Caco-2 (cell line): Measurements from ENCODE around the gene LRRC74B. TPM values are rescaled to one million over a fixed set of nuclear protein-coding genes. Genes with fewer than 3 reads are reported as not detected.
"Not testable (repeated sequence)": the region's sequence is repeated elsewhere in the genome, so short reads cannot be mapped to it uniquely, and the experiment has no call there.

Experiments
- BruUV-seq: library from RNA; stranded (reverse); fragments of 400-500 nt; replicated peaks from 2 replicates; lab custom pipeline; 2021; lab: Mats Ljungman, UMichigan
- CTCF ChIA-PET: fragments of 300-600 bp; sonication (Branson Sonifier 250); formaldehyde crosslinking; loops from one replicate; lab custom pipeline; 2022; ENCODE audit warnings: antibody characterized with exemption; lab: Charles Lee
- POLR2A ChIA-PET: fragments of 300-600 bp; sonication (Branson Sonifier 250); formaldehyde crosslinking; loops from one replicate; lab custom pipeline; 2022; ENCODE audit warnings: antibody characterized with exemption; lab: Charles Lee
- DNase-seq, 2 experiments: peaks; one replicate each; pipeline versions ENCODE4 v3.0.0 to v3.0.0-alpha.2; 2020 to 2022
- H3K27me3 ChIP-seq: replicated peaks from 2 replicates; pipeline ENCODE4 v1.6.0; 2011; ENCODE audit warnings: low read length; ENCODE audit not compliant: control insufficient read depth, insufficient read depth
- H3K36me3 ChIP-seq: 2 replicates; pipeline ENCODE4 v1.5.1; 2011; ENCODE audit warnings: low read length; ENCODE audit not compliant: control insufficient read depth, insufficient read depth
- H3K4me1 ChIP-seq: fragments of 250-450 bp; sonication (Bioruptor Pico); 2 replicates; pipeline ENCODE4 v1.5.1; 2020; ENCODE audit warnings: mild to moderate bottlenecking
- H3K4me3 ChIP-seq: 2 replicates; pipeline ENCODE4 v1.5.1; 2011; ENCODE audit warnings: low read depth, mild to moderate bottlenecking, control low read depth, low read length
- H3K9me3 ChIP-seq: fragments of 250-450 bp; sonication (Bioruptor Pico); 2 replicates; pipeline ENCODE4 v1.5.1; 2020; ENCODE audit warnings: mild to moderate bottlenecking, moderate library complexity
- H3K27ac Mint-ChIP-seq: one replicate; pipeline ENCODE4 v1.8.0; 2022; ENCODE audit warnings: mixed read lengths; ENCODE audit not compliant: unreplicated experiment
- H3K27me3 Mint-ChIP-seq: one replicate; pipeline ENCODE4 v1.8.0; 2022; ENCODE audit warnings: mixed read lengths; ENCODE audit not compliant: insufficient read depth, unreplicated experiment
- H3K36me3 Mint-ChIP-seq: one replicate; pipeline ENCODE4 v1.8.0; 2022; ENCODE audit warnings: mild to moderate bottlenecking, mixed read lengths; ENCODE audit not compliant: insufficient read depth, unreplicated experiment
- H3K4me1 Mint-ChIP-seq: one replicate; pipeline ENCODE4 v1.8.0; 2022; ENCODE audit warnings: low read depth, mixed read lengths; ENCODE audit not compliant: unreplicated experiment
- H3K4me3 Mint-ChIP-seq: one replicate; pipeline ENCODE4 v1.8.0; 2022; ENCODE audit warnings: mild to moderate bottlenecking, moderate library complexity, mixed read lengths; ENCODE audit not compliant: unreplicated experiment
- H3K9me3 Mint-ChIP-seq: one replicate; pipeline ENCODE4 v1.8.0; 2022; ENCODE audit warnings: mixed read lengths; ENCODE audit not compliant: unreplicated experiment
- intact Hi-C: fragments of 100-400 bp; cut with micrococcal nuclease; formaldehyde crosslinking; loops from one replicate; pipeline ENCODE4 v1.10.0; 2022; ENCODE audit not compliant: unreplicated experiment
- total RNA-seq: library from RNA; stranded (reverse); gene quantifications from 2 replicates; pipeline ENCODE4 v1.2.3, GENCODE V29; 2022
- TF ChIP-seq, protein P1 (sequence below), 2 experiments: fragments of 200-600 bp in 1 of 2; IDR thresholded peaks; 1 replicate in 1 of 2; 2 replicates in 1 of 2; pipeline versions ENCODE4 v1.5.1 to v1.8.0; 2011 to 2022; ENCODE audit warnings: antibody characterized with exemption in 1 of 2, control low read depth in 1 of 2, inconsistent platforms in 1 of 2, low read depth in 1 of 2, low read length in 1 of 2, mild to moderate bottlenecking in 1 of 2, moderate library complexity in 1 of 2; ENCODE audit not compliant: insufficient read depth in 1 of 2, severe bottlenecking in 1 of 2, unreplicated experiment in 1 of 2

LRRC74B gene
- total RNA-seq, 1 experiment from 2014 or later, result not detected

DNA sequence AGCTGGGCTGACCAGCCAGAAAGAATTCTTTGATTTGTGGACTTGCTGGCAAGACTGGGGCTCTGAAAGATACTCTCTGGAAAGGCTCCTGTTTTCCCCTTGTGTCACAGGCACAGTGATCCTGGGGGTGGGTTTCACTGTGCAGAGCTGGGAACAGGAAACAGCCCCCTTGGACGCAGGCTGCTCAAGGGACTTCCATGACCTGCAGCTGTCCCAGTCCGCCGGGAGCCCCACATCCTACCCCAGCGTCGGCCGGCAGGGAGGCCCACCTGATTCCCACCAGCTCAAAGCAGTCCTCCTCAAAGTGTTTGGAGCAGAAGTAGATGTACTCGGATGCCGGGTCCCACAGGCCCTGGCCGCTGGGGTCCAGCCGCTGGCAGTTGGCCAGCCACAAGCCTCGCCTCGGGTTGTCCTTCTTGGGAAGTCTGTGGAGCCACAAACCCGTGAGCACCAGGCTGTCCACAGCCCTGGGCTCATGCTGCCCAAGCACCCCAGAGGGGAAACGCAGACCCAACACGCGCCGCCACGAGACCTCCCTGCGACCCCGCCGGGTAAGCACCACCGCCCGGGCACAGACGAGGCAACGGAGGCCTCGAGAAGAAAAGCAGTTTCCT lies 44.7 kb upstream of the LRRC74B start:
- no peaks in the 10 kb centered on the region; the same call in 1 of the 2 replicates for H3K36me3 ChIP-seq
- TF ChIP-seq, protein P1, sequence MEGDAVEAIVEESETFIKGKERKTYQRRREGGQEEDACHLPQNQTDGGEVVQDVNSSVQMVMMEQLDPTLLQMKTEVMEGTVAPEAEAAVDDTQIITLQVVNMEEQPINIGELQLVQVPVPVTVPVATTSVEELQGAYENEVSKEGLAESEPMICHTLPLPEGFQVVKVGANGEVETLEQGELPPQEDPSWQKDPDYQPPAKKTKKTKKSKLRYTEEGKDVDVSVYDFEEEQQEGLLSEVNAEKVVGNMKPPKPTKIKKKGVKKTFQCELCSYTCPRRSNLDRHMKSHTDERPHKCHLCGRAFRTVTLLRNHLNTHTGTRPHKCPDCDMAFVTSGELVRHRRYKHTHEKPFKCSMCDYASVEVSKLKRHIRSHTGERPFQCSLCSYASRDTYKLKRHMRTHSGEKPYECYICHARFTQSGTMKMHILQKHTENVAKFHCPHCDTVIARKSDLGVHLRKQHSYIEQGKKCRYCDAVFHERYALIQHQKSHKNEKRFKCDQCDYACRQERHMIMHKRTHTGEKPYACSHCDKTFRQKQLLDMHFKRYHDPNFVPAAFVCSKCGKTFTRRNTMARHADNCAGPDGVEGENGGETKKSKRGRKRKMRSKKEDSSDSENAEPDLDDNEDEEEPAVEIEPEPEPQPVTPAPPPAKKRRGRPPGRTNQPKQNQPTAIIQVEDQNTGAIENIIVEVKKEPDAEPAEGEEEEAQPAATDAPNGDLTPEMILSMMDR (IDR thresholded peaks at IDR 0.05; ENCODE audit: insufficient read depth in 1 of 2, low read depth in 1 of 2, low read length in 1 of 2, severe bottlenecking in 1 of 2, unreplicated experiment in 1 of 2), result no peak
- H3K4me1 ChIP-seq, result peaks cover 9% of the 10 kb centered on the region
- Mint-ChIP-seq H3K4me3 (peak overlapping the region; percentile 98), H3K27ac (peak overlapping the region; percentile 98), H3K27me3 (no peaks in the 10 kb centered on the region), H3K9me3 (no peaks in the 10 kb centered on the region), H3K36me3 (peaks cover 46% of the 10 kb centered on the region), H3K4me1 (peaks cover 10% of the 10 kb centered on the region)
- H3K27me3 ChIP-seq, result no peaks in the 10 kb centered on the region
- ChIA-PET CTCF (interaction anchor here (1.6 kb wide), 1 partner anchor 19 kb away, joined by 3 read pairs; the partner anchor contains the start of gene LZTR1), POLR2A (no interaction called here)
- DNase-seq, result peak in 1 of 2 experiments; percentile 28
- no peaks in the 10 kb centered on the region for H3K9me3 ChIP-seq
- intact Hi-C loops, result loop anchor here (2.0 kb wide), 1 partner anchor 44 kb away; no protein-coding TSS in a partner anchor
- peak overlapping the region; percentile 43 for H3K4me3 ChIP-seq
- no TSS peak for BruUV-seq

DNA sequence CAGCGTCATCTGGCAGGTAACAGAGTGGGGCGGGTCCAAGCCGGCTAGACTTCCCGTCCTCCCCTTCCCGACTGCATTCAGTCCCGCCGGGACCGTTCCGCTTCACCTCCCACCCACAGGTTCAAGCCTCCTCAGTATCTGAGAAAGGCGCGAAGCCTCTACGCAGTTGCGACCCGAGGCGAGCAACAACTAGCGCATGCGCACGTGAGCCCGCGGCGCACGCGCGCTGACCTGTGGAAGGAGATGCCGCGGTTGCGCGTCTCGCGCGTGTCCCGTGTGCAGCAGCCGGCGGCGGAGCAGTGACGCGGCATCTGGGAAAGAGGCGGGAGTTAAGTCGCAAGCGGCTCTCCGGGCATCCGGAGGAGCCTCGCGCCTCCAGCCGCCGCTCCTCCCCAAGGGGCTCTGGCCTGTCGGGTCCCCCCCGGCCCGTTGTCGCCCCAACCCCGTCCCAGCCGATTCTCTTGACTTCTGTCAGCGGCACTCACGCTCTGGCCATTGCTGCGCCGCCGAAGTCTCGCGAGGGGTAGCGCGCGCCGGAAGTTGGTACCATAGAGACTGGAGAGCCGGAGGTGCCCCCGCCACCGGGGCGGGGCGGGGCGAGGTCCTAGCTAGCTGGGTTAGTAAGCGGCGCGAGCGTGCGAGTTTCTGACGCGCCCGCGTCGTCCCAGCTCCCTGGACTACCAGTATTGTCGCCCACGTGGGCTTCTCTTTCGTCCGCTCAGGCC lies 44.0 kb upstream of the LRRC74B start, which contains the start of gene THAP7:
Gene THAP7 (minus strand): TSS at position 518 of the 725 bp plus-strand sequence. CDS start 207 bp downstream, at position 311.
- H3K36me3 Mint-ChIP-seq, result peaks cover 40% of the 10 kb centered on the region
- DNase-seq, result peak; percentile 96
- H3K27ac Mint-ChIP-seq, result peak within 1 kb of the TSS; percentile 98
- intact Hi-C loops, result loop anchor here (1.0 to 2.0 kb wide), 4 partner anchors 19 to 116 kb away; partner anchors contain the start of gene LZTR1
- Histone ChIP-seq H3K27me3 (no peaks in the 10 kb centered on the region), H3K9me3 (no peaks in the 10 kb centered on the region), H3K4me1 (peaks cover 9% of the 10 kb centered on the region), H3K4me3 (peak within 1 kb of the TSS; percentile 43), H3K36me3 (no peaks in the 10 kb centered on the region; the same call in 1 of the 2 replicates)
- TF ChIP-seq, protein P1 (IDR thresholded peaks at IDR 0.05; ENCODE audit: insufficient read depth in 1 of 2, low read depth in 1 of 2, low read length in 1 of 2, severe bottlenecking in 1 of 2, unreplicated experiment in 1 of 2), result no peak
- peak within 1 kb of the TSS; percentile 98 for H3K4me3 Mint-ChIP-seq
- H3K9me3 Mint-ChIP-seq, result no peaks in the 10 kb centered on the region
- POLR2A ChIA-PET, result interaction anchor here (0.6 to 2.0 kb wide), 4 partner anchors 20 to 65 kb away, joined by 3 to 19 read pairs (median 4); partner anchors contain the start of gene LZTR1
- no peaks in the 10 kb centered on the region for H3K27me3 Mint-ChIP-seq
- CTCF ChIA-PET, result interaction anchor here (1.0 to 1.3 kb wide), 2 partner anchors 116 to 682 kb away, joined by 3 to 6 read pairs; partner anchors contain the start of gene DGCR6L
- TSS peak; percentile 83 for BruUV-seq
- peaks cover 10% of the 10 kb centered on the region for H3K4me1 Mint-ChIP-seq

DNA sequence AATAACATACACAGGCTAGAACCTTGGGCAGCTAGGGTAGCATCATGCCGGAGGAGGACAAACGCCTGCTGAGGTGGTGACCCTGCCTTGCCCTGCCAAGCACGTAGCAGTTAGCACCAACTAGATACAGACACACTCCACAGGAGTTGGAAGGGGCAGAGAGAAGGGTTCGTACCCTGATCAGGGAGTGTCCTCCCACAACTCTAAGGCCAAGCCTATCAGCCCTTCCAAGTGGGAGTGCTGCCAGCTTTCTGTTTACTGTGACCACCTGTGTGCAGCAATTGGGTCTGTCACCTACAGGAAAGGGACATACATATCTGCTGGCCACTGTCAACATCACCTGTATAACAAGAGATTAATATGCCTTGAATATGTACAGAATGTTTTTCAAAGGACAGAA lies 42.0 kb upstream of the LRRC74B start:
- TF ChIP-seq, protein P1 (IDR thresholded peaks at IDR 0.05; ENCODE audit: insufficient read depth in 1 of 2, low read depth in 1 of 2, low read length in 1 of 2, severe bottlenecking in 1 of 2, unreplicated experiment in 1 of 2), result no peak
- no peak for DNase-seq
- no peak overlapping the region for H3K4me3 Mint-ChIP-seq
- no peaks in the 10 kb centered on the region for H3K9me3 Mint-ChIP-seq
- Histone ChIP-seq H3K4me3 (no peak overlapping the region), H3K4me1 (peaks cover 9% of the 10 kb centered on the region), H3K27me3 (no peaks in the 10 kb centered on the region), H3K9me3 (no peaks in the 10 kb centered on the region), H3K36me3 (no peaks in the 10 kb centered on the region; the same call in 1 of the 2 replicates)
- no TSS peak for BruUV-seq
- H3K27ac Mint-ChIP-seq, result no peak overlapping the region
- ChIA-PET POLR2A (no interaction called here), CTCF (interaction anchor here (0.6 kb wide), 1 partner anchor 553 kb away, joined by 5 read pairs; no protein-coding TSS in a partner anchor)
- H3K4me1 Mint-ChIP-seq, result peaks cover 10% of the 10 kb centered on the region
- no peaks in the 10 kb centered on the region for H3K27me3 Mint-ChIP-seq
- H3K36me3 Mint-ChIP-seq, result peaks cover 22% of the 10 kb centered on the region
- intact Hi-C loops, result no loop called here

DNA sequence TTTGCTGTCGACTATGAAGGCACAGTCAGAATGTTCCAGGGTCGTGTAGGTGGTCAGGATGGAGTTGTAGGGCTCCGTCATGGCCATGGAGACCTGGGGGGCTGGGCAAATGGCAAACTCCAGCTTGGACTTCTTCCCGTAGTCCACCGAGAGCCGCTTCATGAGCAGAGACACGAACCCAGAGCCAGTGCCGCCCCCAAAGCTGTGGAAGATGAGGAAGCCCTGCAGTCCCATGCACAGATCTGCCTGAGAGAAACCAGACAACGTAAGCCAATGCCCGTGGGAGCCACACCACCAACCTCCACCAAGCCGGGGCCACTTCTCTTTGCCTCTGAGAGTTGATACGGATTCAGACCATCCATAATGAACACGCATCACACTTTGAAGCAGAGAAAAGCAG lies 36.5 kb upstream of the LRRC74B start:
- H3K27ac Mint-ChIP-seq, H3K27me3 ChIP-seq, H3K4me3 ChIP-seq, intact Hi-C loops, BruUV-seq, H3K9me3 Mint-ChIP-seq, POLR2A ChIA-PET, H3K4me3 Mint-ChIP-seq, H3K36me3 Mint-ChIP-seq, H3K36me3 ChIP-seq, H3K4me1 ChIP-seq, H3K4me1 Mint-ChIP-seq, H3K9me3 ChIP-seq, H3K27me3 Mint-ChIP-seq, DNase-seq: not testable (repeated sequence)
- CTCF ChIA-PET, result interaction anchor here (0.9 kb wide), 1 partner anchor 250 kb away, joined by 3 read pairs; no protein-coding TSS in a partner anchor
